Measurements from ENCODE around the gene RTEL1. TPM values are rescaled to one million over a fixed set of nuclear protein-coding genes. Genes with fewer than 3 reads are reported as not detected.

The RTEL1 gene
- total RNA-seq, 1 donor, result 5.7 TPM

- Histone ChIP-seq H3K9me3 (ENCODE audit: low read depth, low read length) (no peaks in the 10 kb centered on the region), H3K27me3 (ENCODE audit: insufficient read depth, low read length) (no peaks in the 10 kb centered on the region), H3K4me1 (ENCODE audit: insufficient read depth, low read length) (peaks cover 18% of the 10 kb centered on the region), H3K4me3 (ENCODE audit: low read length) (no peak overlapping the region)
Observed at GRCh38 chr20:63693733-63694583, 35.8 kb downstream of the RTEL1 start.

- H3K4me1 ChIP-seq (ENCODE audit: insufficient read depth, low read length), result peaks cover 18% of the 10 kb centered on the region
- H3K9me3 ChIP-seq (ENCODE audit: low read depth, low read length), result no peaks in the 10 kb centered on the region
- H3K27me3 ChIP-seq (ENCODE audit: insufficient read depth, low read length), result no peaks in the 10 kb centered on the region
- H3K4me3 ChIP-seq (ENCODE audit: low read length), result no peak overlapping the region
Observed at GRCh38 chr20:63694584-63695423, 36.7 kb downstream of the RTEL1 start.

- Histone ChIP-seq H3K27me3 (ENCODE audit: insufficient read depth, low read length) (no peaks in the 10 kb centered on the region), H3K9me3 (ENCODE audit: low read depth, low read length) (no peaks in the 10 kb centered on the region), H3K4me1 (ENCODE audit: insufficient read depth, low read length) (peaks cover 18% of the 10 kb centered on the region), H3K4me3 (ENCODE audit: low read length) (no peak overlapping the region)
Observed at GRCh38 chr20:63695424-63696305, 37.6 kb downstream of the RTEL1 start.

GRCh38 chr20:63696306-63696627 is 38.2 kb downstream of the RTEL1 start:
- peaks cover 18% of the 10 kb centered on the region for H3K4me1 ChIP-seq (ENCODE audit: insufficient read depth, low read length)
- H3K9me3 ChIP-seq (ENCODE audit: low read depth, low read length), result no peaks in the 10 kb centered on the region
- H3K27me3 ChIP-seq (ENCODE audit: insufficient read depth, low read length), result no peaks in the 10 kb centered on the region
- no peak overlapping the region for H3K4me3 ChIP-seq (ENCODE audit: low read length)

GRCh38 chr20:63696628-63697356 is 38.7 kb downstream of the RTEL1 start, which contains the start of gene TNFRSF6B:
TNFRSF6B (plus strand) TSS chr20:63696652; CDS start chr20:63696768, 116 bp downstream.
- peaks cover 18% of the 10 kb centered on the region for H3K4me1 ChIP-seq (ENCODE audit: insufficient read depth, low read length)
- no peaks in the 10 kb centered on the region for H3K27me3 ChIP-seq (ENCODE audit: insufficient read depth, low read length)
- no peaks in the 10 kb centered on the region for H3K9me3 ChIP-seq (ENCODE audit: low read depth, low read length)
- H3K4me3 ChIP-seq (ENCODE audit: low read length), result no peak within 1 kb of the TSS

GRCh38 chr20:63697357-63697867 is 39.3 kb downstream of the RTEL1 start:
- Histone ChIP-seq H3K4me1 (ENCODE audit: insufficient read depth, low read length) (peaks cover 18% of the 10 kb centered on the region), H3K27me3 (ENCODE audit: insufficient read depth, low read length) (no peaks in the 10 kb centered on the region), H3K4me3 (ENCODE audit: low read length) (no peak overlapping the region), H3K9me3 (ENCODE audit: low read depth, low read length) (no peaks in the 10 kb centered on the region)

GRCh38 chr20:63697868-63698545 is 39.9 kb downstream of the RTEL1 start:
- Histone ChIP-seq H3K4me1 (ENCODE audit: insufficient read depth, low read length) (peaks cover 18% of the 10 kb centered on the region), H3K9me3 (ENCODE audit: low read depth, low read length) (no peaks in the 10 kb centered on the region), H3K4me3 (ENCODE audit: low read length) (no peak overlapping the region)

GRCh38 chr20:63698739-63699465 is 40.8 kb downstream of the RTEL1 start:
- Histone ChIP-seq H3K27me3 (ENCODE audit: insufficient read depth, low read length) (no peaks in the 10 kb centered on the region), H3K9me3 (ENCODE audit: low read depth, low read length) (no peaks in the 10 kb centered on the region), H3K4me1 (ENCODE audit: insufficient read depth, low read length) (peaks cover 18% of the 10 kb centered on the region), H3K4me3 (ENCODE audit: low read length) (no peak overlapping the region)

More at GRCh38 chr20:63697868-63698545, 39.9 kb downstream of the RTEL1 start:
- no peaks in the 10 kb centered on the region for H3K27me3 ChIP-seq (ENCODE audit: insufficient read depth, low read length)

GRCh38 chr20:63699466-63700198 is 41.5 kb downstream of the RTEL1 start:
- Histone ChIP-seq H3K4me3 (ENCODE audit: low read length) (no peak overlapping the region), H3K4me1 (ENCODE audit: insufficient read depth, low read length) (peaks cover 18% of the 10 kb centered on the region)

GRCh38 chr20:63700199-63701050 is 42.3 kb downstream of the RTEL1 start:
- no peaks in the 10 kb centered on the region for H3K9me3 ChIP-seq (ENCODE audit: low read depth, low read length)
- no peaks in the 10 kb centered on the region for H3K27me3 ChIP-seq (ENCODE audit: insufficient read depth, low read length)
- peaks cover 18% of the 10 kb centered on the region for H3K4me1 ChIP-seq (ENCODE audit: insufficient read depth, low read length)
- no peak overlapping the region for H3K4me3 ChIP-seq (ENCODE audit: low read length)

More at GRCh38 chr20:63699466-63700198, 41.5 kb downstream of the RTEL1 start:
- Histone ChIP-seq H3K27me3 (ENCODE audit: insufficient read depth, low read length) (no peaks in the 10 kb centered on the region), H3K9me3 (ENCODE audit: low read depth, low read length) (no peaks in the 10 kb centered on the region)

- peaks cover 17% of the 10 kb centered on the region for H3K4me1 ChIP-seq (ENCODE audit: insufficient read depth, low read length)
- no peaks in the 10 kb centered on the region for H3K9me3 ChIP-seq (ENCODE audit: low read depth, low read length)
- no peaks in the 10 kb centered on the region for H3K27me3 ChIP-seq (ENCODE audit: insufficient read depth, low read length)
Observed at GRCh38 chr20:63701051-63701328, 42.9 kb downstream of the RTEL1 start.

More at GRCh38 chr20:63701051-63701328, 42.9 kb downstream of the RTEL1 start:
- H3K4me3 ChIP-seq (ENCODE audit: low read length), result no peak overlapping the region
